H54 (cell line): ENCODE results near the gene TRIM9.
A peak's percentile ranks its signal among the peaks of the same experiment; 100 is the strongest.

ENCODE experiments used
- DNase-seq: peaks from one replicate; pipeline ENCODE4 v3.0.0; 2011; ENCODE audit warnings: low spot score, mixed read lengths; ENCODE audit not compliant: insufficient read length
- FAIRE-seq: peaks from 3 replicates; lab custom pipeline; 2011; peaks lifted over from hg19 to GRCh38; lab: Jason Lieb, UNC
- POLR2A ChIP-seq: IDR thresholded peaks from 2 replicates; pipeline ENCODE4 v1.6.1; 2011; ENCODE audit warnings: low read depth, mild to moderate bottlenecking, low read length

TRIM9 gene

DNA sequence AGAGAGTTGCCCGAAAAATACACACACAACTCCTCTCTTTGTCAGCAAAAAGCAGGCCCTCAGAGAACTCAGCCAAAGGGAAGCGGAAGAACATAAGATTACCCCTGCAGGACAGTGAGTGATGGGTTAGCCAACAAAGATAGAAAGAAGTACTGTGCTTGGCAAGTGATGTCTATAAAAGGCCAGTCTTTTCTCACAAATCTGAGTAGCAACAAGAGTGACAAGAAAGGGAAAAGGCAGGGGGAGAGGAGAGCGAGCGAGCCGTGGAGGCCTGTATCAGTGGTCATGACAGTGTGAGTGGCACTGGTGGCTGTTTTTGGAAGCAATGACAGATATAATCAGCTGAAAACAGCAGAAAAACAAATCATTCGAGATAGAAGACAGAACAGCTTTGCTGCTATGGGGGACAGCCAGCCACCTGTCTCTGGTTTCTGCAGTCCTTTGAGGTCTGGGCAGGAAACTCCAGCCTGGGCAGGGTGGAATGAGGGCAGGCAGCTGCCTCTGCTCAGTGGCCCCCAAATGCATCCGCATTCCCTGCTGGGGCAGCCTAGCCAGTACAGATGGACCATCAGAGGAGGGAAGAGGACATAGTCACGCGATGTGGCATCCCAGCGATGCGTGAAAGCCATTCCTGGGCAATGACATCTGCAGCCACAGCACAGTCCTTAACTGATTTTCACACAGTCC lies 74.7 kb downstream of the TRIM9 start:
- no peak for TF ChIP-seq POLR2A
- DNase-seq = no peak
- FAIRE-seq = no peak

GRCh38 chr14:51019089-51019488 lies 75.8 kb downstream of the TRIM9 start:
- TF ChIP-seq POLR2A = no peak
- no peak for FAIRE-seq
- no peak for DNase-seq

DNA sequence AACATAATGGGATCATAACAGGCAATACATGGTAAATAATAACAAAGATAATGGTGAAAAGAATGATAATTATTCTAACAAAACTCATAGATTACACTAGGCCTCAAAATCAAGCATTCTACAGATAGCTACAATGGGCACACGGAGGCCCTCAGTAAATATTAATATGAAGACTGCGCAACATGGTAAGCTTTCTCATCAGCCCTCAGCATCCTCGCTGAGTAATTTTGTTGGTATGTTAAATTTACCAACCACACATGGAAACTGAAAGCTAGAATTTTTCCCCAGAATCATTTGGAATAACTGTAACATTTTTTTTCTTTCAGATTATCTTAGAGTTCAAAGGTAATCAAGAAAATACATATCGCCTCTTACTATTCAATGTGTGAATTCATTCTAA lies 76.4 kb downstream of the TRIM9 start:
- DNase-seq (no peak), FAIRE-seq (no peak)
- no peak for TF ChIP-seq POLR2A

- FAIRE-seq = no peak
- TF ChIP-seq POLR2A = no peak
- DNase-seq = no peak
Observed at GRCh38 chr14:51014625-51015024, 80.3 kb downstream of the TRIM9 start.

GRCh38 chr14:51014086-51014485 lies 80.8 kb downstream of the TRIM9 start:
- no peak for TF ChIP-seq POLR2A
- DNase-seq = peak; percentile 8
- peak; percentile 91 for FAIRE-seq

- TF ChIP-seq POLR2A = no peak
- FAIRE-seq (no peak), DNase-seq (no peak)
Observed at GRCh38 chr14:51012055-51012454, 82.8 kb downstream of the TRIM9 start.

DNA sequence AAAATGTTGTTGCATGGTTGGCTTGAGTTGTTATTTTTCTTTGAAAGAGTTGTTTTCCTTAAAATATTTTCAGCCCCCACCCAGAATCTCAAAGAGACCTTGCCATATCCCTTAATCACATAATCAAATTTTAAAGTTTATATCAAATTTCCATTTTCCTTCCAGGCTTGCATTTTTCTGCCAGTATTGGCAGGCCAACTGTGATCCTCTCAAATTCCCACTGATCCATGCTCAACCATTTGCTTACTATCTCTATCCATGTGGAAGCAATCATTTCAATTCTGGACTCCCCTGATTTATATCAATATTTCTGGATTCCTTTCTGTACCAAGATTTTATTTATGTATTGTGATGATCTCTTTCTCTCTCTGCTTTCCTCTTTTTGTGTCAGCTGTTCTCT lies 86.5 kb downstream of the TRIM9 start:
- no peak for TF ChIP-seq POLR2A
- DNase-seq (no peak), FAIRE-seq (no peak)

DNA sequence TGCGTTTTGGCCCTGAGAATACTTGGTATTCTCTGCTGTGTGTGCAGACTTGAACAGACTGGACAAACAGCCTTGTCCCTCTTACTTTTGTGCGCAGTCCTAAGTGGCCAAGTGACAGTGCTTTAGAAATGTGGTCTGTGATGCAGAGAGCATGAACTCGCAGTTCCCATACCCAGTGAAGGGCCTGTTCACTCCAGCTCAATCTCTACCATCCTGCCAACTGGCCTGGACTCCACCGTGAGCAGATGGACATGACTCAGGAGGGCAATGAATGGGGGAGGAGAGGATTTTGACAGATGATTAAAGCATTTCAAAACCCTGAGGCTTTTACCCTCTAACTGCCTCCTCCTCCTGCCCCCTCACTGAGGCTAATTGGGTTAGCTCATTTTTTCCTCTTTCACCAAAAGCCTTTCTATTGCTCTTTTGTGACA lies 88.1 kb downstream of the TRIM9 start:
- DNase-seq (peak; percentile 15), FAIRE-seq (peak; percentile 95)
- no peak for TF ChIP-seq POLR2A

GRCh38 chr14:51006324-51006723 lies 88.6 kb downstream of the TRIM9 start:
- FAIRE-seq = no peak

DNA sequence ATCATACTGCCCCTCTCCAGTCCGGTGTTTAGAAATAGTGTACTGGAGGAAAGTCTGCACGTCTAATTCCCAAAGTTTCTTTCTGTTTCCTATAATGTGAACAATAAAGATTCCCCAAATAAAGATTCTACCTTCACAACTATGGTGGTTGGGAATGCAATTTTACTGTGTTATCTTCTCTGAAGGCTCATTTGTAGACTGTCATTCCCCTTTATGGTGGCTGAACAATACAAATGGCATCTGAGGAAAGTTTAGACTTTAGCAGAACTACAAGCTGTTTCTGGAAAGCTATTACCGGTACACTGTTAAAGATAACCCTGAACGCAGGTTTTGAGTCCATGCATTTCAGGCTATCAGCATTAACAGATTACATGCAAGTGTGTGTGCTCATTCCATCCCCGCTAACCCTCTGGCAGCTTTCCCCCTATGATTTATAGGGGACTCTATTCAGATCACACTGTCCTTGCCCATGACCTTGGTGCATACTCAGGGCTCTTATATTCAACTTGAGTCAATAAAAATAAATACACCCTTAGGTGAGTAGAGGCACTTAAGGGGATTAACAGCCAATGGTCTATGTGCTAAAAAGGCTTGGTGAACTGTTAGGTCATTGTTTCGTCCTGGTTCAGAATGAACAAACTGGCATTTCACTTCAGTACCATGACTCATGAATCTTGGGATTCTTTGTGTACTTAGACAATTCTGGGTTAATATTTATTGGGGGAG lies 89.9 kb downstream of the TRIM9 start:
- DNase-seq = peak; percentile 13
- peak; percentile 92 for FAIRE-seq
- TF ChIP-seq POLR2A = no peak

More at GRCh38 chr14:51006324-51006723, 88.6 kb downstream of the TRIM9 start:
- DNase-seq = no peak
- TF ChIP-seq POLR2A = no peak

GRCh38 chr14:51004352-51004800 lies 90.5 kb downstream of the TRIM9 start:
- FAIRE-seq (no peak), DNase-seq (no peak)
- TF ChIP-seq POLR2A = no peak

DNA sequence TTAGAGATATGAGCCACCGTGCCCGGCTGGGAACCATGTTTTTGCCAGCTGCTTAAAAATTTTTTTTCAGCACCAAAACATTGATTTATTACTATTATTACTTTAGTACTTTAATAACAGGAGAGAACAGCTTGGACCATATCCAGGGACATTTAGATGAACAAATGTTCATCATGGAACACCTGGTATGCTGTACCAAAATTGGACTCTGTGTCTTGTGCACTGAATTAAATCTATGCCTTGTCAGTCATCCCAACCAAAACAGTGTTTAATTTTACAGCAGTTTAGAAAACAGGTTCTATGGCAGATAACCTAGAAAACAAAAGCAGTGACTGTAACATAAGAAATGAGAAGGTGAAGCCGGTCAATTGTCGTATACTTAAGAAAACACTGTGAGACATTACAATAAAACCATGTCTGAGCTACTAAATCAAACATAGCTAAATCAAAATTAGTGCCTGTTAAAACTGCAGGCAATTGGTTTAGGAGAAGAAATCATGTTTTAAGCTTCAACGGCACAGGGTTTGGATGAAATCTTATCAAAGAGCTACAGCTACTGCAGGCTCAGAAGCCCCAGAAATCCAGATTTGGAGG lies 92.4 kb downstream of the TRIM9 start:
- no peak for FAIRE-seq

DNA sequence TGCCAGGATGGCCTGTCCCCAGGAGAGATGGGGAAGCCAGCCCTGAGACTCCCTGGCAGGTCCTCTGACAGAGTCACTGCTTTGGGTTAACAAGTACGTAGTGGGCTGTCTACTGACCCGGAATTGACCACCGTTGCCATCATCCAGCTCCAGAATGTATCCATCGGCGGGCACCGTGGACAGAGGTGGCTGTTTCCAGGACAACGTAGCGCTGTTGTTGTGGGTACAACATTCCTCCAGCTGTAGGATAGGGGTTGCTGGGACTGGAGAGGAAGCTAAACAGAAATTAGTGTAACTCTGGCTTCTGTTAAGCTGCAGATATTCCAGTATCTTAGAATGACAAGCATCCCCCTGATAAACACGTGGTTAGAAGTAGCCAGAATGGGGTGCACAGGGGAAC lies 94.3 kb downstream of the TRIM9 start:
- FAIRE-seq (no peak), DNase-seq (no peak)
- TF ChIP-seq POLR2A = no peak

More for the DNA sequence above, 92.4 kb downstream of the TRIM9 start:
- DNase-seq = no peak
- TF ChIP-seq POLR2A = no peak

DNA sequence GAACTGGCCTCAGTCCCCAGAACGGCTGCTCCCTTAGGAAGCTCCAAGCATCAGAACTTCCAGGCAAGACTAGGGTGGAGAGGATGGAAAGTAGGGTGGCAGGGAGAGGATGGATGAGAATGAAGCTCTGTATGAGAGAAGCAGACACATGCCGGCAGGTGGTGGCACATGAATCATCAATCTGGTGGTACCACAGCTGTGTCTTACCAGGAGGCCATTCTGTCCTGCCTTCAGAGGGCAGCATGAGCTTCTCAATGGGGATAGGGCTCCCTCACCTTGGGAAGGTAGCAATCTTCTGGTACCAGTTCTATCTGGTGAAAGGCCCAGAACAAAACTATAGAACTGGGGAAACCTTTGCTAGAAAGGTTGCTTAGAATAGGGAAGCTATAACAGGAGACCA lies 95.2 kb downstream of the TRIM9 start:
- no peak for FAIRE-seq
- TF ChIP-seq POLR2A = no peak
- DNase-seq = no peak
